ENCODE measurements around the gene LCE3B. TPM values are rescaled to one million over a fixed set of nuclear protein-coding genes. Genes with fewer than 3 reads are reported as not detected.

The LCE3B gene
- total RNA-seq, 1 experiment from 2014 or later = not detected

DNA sequence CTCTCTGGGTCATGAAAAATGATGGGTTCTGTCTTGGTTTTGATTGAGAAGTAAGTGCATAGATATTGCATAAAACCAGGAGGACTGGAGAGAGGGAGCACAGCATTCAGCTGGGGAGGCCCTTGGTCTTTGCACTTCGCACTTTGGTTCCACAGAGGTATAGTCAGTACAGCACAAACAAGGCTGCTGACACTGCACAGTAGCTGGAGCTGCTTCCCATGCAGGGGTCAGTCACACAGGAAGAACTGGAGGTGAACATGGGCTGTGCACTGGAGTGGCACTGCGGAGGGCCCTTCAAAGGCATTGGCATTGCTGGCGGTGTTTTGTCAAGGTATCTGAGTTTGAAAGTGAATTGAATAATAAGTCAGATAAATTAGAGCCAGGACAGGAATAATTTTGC, 45.0 kb downstream of the LCE3B start:
- no peak for DNase-seq (ENCODE audit: low spot score)

DNA sequence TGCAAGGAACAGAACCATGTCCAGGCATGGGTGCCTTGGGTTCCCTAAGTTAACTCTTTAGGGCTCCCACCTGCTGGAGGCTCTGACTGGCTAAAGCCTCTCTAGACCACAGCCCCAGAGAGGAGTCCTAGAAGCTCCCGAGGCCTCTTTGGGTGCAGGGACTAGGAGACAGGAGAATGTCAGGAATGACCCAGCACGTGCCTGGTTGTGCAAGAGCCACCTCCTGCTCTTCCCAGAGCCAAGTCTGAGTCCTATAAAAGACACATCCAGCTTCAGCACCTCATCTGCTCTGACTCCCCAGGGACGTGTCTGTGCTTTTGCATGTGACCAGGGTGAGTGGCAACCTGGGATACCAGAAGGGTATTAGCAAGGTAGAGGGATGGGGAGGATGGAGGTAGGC, 49.5 kb downstream of the LCE3B start, which contains the start of gene LCE2D:
Gene LCE2D (plus strand): TSS at position 283 of the 400 bp plus-strand sequence. CDS start 726 bp downstream, outside the sequence.
- no peak for DNase-seq (ENCODE audit: low spot score)

Other genes with a start within 250 kb of the LCE3B start
- not detected in 2 replicates for gene CRNN, start 199.5 kb upstream of the LCE3B start, total RNA-seq (2014; rRNA removed; shearing (Covaris generic))
- gene LCE5A, start 103.0 kb upstream of the LCE3B start, total RNA-seq (2014; rRNA removed; shearing (Covaris generic)) = not detected in 2 replicates
- not detected in 2 replicates for gene CRCT1, start 99.3 kb upstream of the LCE3B start, total RNA-seq (2014; rRNA removed; shearing (Covaris generic))
- gene LCE3E, start 47.0 kb upstream of the LCE3B start, total RNA-seq (2014; rRNA removed; shearing (Covaris generic)) = not detected in 2 replicates
- gene LCE3D, start 33.3 kb upstream of the LCE3B start, total RNA-seq (2014; rRNA removed; shearing (Covaris generic)) = not detected in 2 replicates
- not detected in 2 replicates for gene LCE3C, start 13.6 kb upstream of the LCE3B start, total RNA-seq (2014; rRNA removed; shearing (Covaris generic))
- not detected in 2 replicates for gene LCE3A, start 9.3 kb downstream of the LCE3B start, total RNA-seq (2014; rRNA removed; shearing (Covaris generic))
- gene LCE2D, start 49.6 kb downstream of the LCE3B start, total RNA-seq (2014; rRNA removed; shearing (Covaris generic)) = not detected in 2 replicates
- gene LCE2C, start 61.5 kb downstream of the LCE3B start, total RNA-seq (2014; rRNA removed; shearing (Covaris generic)) = not detected in 2 replicates
- not detected in 2 replicates for gene LCE2B, start 72.3 kb downstream of the LCE3B start, total RNA-seq (2014; rRNA removed; shearing (Covaris generic))
- not detected in 2 replicates for gene LCE2A, start 84.5 kb downstream of the LCE3B start, total RNA-seq (2014; rRNA removed; shearing (Covaris generic))
- not detected in 2 replicates for gene LCE4A, start 94.3 kb downstream of the LCE3B start, total RNA-seq (2014; rRNA removed; shearing (Covaris generic))
- not detected in 2 replicates for gene KPRP, start 144.2 kb downstream of the LCE3B start, total RNA-seq (2014; rRNA removed; shearing (Covaris generic))
- gene LCE1F, start 161.3 kb downstream of the LCE3B start, total RNA-seq (2014; rRNA removed; shearing (Covaris generic)) = not detected in 2 replicates
- not detected in 2 replicates for gene LCE1E, start 172.4 kb downstream of the LCE3B start, total RNA-seq (2014; rRNA removed; shearing (Covaris generic))
- gene LCE1D, start 182.9 kb downstream of the LCE3B start, total RNA-seq (2014; rRNA removed; shearing (Covaris generic)) = not detected in 2 replicates
- not detected in 2 replicates for gene LCE1C, start 192.8 kb downstream of the LCE3B start, total RNA-seq (2014; rRNA removed; shearing (Covaris generic))
- not detected in 2 replicates for gene LCE1B, start 198.2 kb downstream of the LCE3B start, total RNA-seq (2014; rRNA removed; shearing (Covaris generic))
- not detected in 2 replicates for gene LCE1A, start 213.7 kb downstream of the LCE3B start, total RNA-seq (2014; rRNA removed; shearing (Covaris generic))
- gene LCE6A, start 229.0 kb downstream of the LCE3B start, total RNA-seq (2014; rRNA removed; shearing (Covaris generic)) = not detected in 2 replicates
- gene LCE7A, start 246.2 kb downstream of the LCE3B start, total RNA-seq (2014; rRNA removed; shearing (Covaris generic)) = not detected in 2 replicates